Activated T-cell treated with anti-CD3 and anti-CD28 coated beads, Interleukin-2, amount 50 U/mL, for 48 hours (primary cell): Measurements from ENCODE around the gene PARP16.
A peak's percentile ranks its signal among the peaks of the same experiment; 100 is the strongest.

Experiments used
- DNase-seq, 2 experiments: peaks; one replicate each; pipeline ENCODE4 v3.0.0-alpha.2; 2020

Gene PARP16

GRCh38 chr15:65286704-65287519, at the start of gene PARP16:
Gene PARP16 (minus strand): TSS chr15:65286883. CDS start chr15:65286426, 457 bp downstream.
- DNase-seq: peak; percentile 92 to 96

- DNase-seq: no peak
Observed at GRCh38 chr15:65335278-65336055, 48.8 kb upstream of the PARP16 start.

- no peak for DNase-seq
Observed at GRCh38 chr15:65334586-65335231, 48.0 kb upstream of the PARP16 start.

GRCh38 chr15:65333856-65334255, 47.2 kb upstream of the PARP16 start:
- DNase-seq: no peak

GRCh38 chr15:65333148-65333820, 46.6 kb upstream of the PARP16 start:
- DNase-seq: no peak

GRCh38 chr15:65332391-65333147, 45.9 kb upstream of the PARP16 start:
- DNase-seq: no peak

- DNase-seq: no peak
Observed at GRCh38 chr15:65331811-65332210, 45.1 kb upstream of the PARP16 start.

GRCh38 chr15:65330934-65331645, 44.4 kb upstream of the PARP16 start:
- DNase-seq: no peak

- DNase-seq: no peak
Observed at GRCh38 chr15:65329984-65330735, 43.5 kb upstream of the PARP16 start.

GRCh38 chr15:65329288-65329983, 42.8 kb upstream of the PARP16 start:
- no peak for DNase-seq

- no peak for DNase-seq
Observed at GRCh38 chr15:65328506-65329287, 42.0 kb upstream of the PARP16 start.

- DNase-seq: no peak
Observed at GRCh38 chr15:65327651-65328393, 41.1 kb upstream of the PARP16 start.

GRCh38 chr15:65326818-65327217, 40.1 kb upstream of the PARP16 start:
- DNase-seq: no peak

- DNase-seq: no peak
Observed at GRCh38 chr15:65326117-65326526, 39.4 kb upstream of the PARP16 start.

- DNase-seq: no peak
Observed at GRCh38 chr15:65323071-65323511, 36.4 kb upstream of the PARP16 start.

- peak; percentile 82 to 89 for DNase-seq
Observed at GRCh38 chr15:65318870-65319356, 32.2 kb upstream of the PARP16 start.

- no peak for DNase-seq
Observed at GRCh38 chr15:65312400-65312916, 25.8 kb upstream of the PARP16 start.

GRCh38 chr15:65311760-65312159, 25.1 kb upstream of the PARP16 start:
- DNase-seq: no peak
